Occipital lobe (tissue), 2 donors: ENCODE data around the gene CRMP1. TPM values are rescaled to one million over a fixed set of nuclear protein-coding genes. Genes with fewer than 3 reads are reported as not detected.
"Not testable (repeated sequence)": the region's sequence is repeated elsewhere in the genome, so short reads cannot be mapped to it uniquely, and the experiment has no call there.

Experiments
- DNase-seq: peaks from one replicate; lab custom pipeline; 2025; lab: John Stamatoyannopoulos, UW
- total RNA-seq: library from RNA; depleted of rRNA; stranded (reverse); fragments of >200 nt; gene quantifications from one replicate; pipeline ENCODE4 v1.2.3, GENCODE V29; 2014

CRMP1 gene
- total RNA-seq, 1 donor from 2014 or later, result 555 TPM

DNA sequence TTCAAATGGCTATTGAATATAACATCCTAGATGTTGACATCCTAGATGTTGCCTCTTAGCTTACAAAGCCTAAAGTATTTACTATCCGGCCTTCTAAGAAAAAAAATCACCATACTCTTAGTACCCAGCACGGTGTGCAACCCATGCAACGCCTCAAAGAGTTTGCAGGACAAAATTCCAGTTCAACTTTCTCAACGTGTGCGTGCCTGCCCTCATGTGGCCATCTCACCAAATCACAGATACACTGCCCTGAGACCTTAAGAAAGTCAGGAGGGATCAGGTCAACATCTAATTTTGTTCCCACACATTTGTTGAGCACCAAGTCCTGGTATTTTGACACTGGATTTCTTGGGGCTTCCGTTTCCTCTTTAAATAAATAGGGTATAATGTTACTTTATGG is 68.3 kb downstream of the CRMP1 start:
- DNase-seq, result no peak

DNA sequence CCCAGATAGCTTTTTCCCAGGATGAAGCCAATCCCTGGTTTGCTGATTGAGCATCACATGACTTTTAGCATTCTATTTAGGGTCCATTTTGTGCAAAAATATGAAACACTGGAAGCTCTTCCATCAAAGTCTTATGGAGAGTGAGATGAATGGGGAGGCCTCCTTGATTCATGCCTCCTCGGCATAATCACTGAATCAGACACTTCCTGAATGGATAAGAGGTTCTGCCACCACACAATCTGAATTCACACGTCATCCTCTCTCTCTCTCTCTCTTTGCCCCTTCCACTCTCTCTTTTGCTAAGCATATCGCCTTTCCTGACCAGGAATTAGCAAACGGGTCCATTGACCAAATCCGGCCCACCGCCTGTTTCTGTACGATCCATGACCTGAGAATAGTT is 68.7 kb downstream of the CRMP1 start:
- DNase-seq, result no peak

DNA sequence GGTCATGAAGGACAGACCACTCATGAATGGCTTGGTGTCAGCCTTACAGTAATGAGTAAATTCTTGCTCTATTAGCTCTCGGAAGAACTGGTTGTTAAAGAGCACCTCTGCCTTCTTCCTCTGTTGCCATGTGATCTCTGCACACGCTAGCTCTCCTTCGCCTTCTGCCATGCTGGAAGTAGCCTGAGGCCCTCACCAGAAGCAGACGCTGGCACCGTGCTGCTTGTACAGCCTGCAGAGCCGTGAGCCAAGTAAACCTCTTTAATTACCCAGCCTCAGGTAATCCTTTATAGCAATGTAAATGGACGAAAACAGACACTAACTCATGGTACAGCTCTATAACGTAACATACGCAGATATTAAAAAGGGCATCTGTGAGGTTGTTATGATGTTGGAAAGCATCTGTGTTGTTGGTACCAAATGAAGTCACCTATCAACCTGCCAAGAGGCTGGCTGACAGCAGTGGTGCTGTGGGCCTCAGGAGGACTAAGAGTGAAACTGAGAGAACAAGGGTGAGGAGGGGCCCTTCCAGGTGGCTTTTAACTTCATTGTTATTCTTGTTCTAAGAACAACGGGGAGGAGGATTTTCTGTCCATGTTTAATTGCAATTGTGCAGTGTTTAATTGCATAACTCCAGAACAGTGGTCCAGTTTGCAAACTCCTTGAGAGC is 69.2 kb downstream of the CRMP1 start:
- DNase-seq, result no peak

DNA sequence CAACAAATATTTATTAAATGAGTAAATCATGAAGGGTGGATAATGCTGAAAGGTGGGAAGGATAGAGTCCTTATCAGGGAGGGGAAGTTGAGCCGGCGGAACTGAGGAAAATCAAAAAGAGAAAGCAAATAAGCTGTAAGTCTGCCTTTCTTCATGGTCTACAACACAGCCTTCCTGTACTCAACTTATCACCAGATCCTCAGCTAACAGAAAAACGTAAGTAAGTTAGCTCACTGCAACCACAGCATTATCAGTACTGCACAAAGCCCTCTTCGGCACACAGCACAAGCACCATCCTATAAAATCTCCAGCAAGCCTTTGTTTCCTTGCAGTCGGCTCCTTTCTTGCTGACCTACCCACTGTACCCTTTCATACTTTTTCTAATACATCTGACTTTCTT is 70.3 kb downstream of the CRMP1 start:
- DNase-seq, result no peak

DNA sequence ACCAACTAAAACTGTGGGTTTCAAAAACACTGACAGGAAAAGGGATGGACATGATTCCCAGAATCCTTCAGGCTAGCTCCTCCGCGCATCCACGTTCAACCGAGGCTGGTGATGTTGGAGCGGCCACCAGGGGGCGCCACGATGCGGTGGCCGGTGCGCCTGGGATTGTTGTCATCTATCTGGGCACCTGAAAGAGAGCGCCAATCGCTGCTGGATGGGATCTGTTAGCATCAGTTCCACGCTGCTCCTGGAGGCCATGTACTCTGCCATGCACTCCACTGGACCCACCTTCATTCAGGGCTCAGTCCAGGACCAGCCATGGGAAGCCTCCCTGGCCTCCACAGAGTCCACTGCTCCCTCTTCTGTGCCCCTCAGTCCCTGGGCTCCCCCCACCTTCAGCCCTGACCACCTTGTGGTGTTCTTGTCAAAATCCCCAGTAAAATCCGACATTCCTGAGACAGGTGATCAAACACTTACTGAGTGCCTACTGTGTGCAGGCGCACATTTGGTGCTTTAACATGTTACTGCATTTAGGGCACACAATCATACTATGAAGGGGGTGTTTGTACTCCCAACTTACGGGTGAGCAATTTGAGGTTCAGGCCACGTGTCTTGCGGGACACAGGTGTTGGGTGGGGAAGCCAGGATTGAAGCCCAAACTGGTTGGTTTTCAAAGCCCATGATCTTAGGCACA is 71.1 kb downstream of the CRMP1 start:
- peak; percentile 18 for DNase-seq

DNA sequence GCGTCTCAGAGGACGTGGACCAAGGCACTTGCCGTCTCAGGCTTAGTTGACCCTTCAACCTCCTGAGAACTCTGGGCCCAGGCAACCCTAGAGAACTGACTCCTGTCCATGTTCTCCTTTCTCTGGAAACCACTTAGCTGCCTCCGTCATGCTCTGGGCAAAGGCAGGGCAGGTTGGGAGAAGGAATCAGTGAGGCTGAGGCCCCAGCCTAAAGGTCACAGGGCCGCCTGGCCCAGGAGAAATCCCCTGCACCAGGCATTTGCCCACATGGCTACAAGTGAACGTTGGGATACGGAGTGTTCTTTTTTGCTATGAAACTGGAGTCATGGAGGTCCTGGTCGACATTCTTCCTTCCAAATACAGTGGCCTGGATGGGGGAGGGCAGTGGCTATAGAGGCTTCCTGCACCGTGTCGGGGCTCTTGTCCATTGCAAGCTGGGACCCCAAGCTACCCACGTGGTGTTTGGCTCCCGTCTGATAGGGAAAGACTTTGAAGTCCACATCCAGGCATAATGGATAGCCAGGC is 76.0 kb downstream of the CRMP1 start:
- no peak for DNase-seq

DNA sequence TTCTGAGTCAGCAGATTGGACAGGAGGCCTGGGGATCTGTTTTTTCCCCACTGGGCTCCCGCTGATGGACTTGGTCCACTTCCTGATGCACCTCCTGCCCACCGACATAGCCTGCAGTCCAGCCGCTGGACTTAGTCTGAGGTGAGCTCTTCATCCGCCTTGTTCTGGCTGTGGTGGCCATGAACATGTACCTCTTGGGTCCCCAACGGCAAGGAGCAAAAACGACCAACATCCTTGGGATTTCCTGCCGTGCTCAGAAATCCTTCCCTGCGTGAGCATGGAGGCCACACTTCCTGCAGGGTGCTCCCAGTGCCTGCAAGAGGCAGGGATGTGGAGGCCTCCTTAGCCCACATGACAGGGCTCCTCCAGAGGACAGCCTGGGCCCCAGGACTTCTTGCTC is 76.8 kb downstream of the CRMP1 start:
- no peak for DNase-seq

DNA sequence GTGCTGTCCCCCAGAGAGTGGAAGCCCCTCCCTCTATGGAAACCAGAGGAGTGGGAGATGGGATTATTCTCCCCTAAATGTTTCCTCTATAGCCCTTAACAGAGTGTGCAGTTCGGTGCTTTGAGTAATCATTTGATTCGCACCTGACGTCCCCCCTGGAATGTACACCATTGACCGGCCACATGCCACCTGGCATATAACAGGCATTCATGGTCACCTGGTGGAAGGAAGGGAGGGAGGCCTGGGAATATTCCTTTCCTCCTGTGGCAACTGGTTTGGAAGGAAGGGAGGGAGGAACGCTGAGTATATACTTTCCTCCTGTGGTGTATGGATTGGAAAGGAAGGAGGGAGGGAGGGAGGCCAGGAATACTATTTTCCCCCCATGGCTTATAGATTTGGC is 77.2 kb downstream of the CRMP1 start:
- DNase-seq, result no peak

DNA sequence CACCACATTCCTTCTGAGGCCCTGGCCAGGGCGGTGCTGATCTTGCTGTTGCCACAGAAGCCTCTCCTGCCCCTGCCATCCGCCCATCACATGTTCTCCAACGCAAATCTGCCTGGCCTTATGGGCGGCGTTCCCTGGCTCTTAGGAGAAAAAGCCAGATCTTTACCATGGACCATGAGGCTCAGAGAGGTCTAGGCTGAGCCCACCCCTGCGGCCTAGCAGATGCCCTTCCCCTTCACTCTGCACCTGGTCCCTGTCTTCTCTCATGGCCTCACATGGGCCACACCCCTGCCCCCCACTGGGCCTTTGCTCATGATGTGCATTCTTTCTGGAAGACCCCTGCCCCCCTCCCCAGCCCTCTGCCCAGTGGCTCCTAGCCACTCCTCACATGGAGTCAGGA is 78.5 kb downstream of the CRMP1 start:
- DNase-seq, result no peak

DNA sequence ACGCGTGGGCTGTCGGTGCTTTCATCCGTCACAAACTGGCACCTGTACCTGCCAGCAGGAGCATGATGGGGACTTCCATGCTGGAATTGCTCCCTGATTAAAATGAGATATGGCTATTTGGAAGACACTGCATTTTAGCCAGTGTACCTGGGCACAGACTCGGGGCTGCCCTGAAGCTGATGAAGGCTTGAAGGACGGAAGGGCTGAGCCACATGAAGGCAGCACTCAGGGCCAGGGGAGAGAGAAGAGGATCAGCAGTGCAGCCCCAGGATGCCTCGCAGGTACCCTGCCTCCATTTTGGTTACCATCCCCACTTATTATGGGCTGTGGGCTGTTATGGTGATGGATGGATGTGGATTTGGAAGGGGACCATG is 79.0 kb downstream of the CRMP1 start:
- DNase-seq, result no peak

DNA sequence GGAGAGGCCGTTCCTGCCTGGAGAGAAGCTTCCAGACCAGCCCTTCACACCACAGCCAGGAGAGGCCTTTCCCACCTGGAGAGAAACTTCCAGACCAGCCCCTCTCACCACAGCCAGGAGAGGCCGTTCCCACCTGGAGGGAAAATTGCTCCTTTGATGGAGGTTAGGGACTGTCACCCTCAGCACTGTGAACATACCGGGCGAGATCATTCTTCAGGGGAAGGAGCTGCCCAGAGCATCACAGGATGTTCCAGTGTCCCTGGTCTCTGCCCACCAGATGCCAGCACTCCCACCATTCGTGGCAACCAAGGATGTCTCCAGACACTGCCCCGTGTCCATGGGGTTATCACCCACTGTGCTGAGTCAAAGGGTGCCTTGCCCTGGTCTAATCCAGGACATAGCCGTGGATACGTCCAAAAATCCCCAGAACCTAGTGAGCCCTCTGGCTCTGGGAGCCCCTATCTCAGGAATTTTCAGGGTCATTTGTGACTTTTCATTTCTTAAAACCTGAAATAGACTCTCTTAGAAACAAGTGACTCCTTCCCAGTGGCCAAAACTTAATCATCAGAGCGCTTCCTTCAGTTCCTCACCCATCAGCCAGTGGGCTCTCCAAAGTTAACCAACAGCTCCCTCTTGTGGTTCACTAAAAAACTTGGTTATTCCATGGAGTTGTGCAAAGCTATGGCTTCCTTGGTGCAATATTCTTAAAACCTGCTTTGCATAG is 80.2 kb downstream of the CRMP1 start:
- DNase-seq, result no peak

DNA sequence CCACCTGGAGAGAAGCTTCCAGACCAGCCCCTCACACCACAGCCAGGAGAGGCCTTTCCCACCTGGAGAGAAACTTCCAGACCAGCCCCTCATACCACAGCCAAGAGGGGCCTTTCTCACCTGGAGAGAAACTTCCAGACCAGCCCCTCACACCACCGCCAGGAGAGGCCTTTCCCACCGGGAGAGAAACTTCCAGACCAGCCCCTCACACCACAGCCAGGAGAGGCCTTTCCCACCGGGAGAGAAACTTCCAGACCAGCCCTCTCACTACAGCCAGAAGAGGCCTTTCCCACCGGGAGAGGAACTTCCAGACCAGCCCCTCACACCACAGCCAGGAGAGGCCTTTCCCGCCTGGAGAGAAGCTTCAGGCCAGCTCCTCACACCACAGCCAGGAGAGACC is 80.8 kb downstream of the CRMP1 start:
- DNase-seq, result not testable (repeated sequence)

DNA sequence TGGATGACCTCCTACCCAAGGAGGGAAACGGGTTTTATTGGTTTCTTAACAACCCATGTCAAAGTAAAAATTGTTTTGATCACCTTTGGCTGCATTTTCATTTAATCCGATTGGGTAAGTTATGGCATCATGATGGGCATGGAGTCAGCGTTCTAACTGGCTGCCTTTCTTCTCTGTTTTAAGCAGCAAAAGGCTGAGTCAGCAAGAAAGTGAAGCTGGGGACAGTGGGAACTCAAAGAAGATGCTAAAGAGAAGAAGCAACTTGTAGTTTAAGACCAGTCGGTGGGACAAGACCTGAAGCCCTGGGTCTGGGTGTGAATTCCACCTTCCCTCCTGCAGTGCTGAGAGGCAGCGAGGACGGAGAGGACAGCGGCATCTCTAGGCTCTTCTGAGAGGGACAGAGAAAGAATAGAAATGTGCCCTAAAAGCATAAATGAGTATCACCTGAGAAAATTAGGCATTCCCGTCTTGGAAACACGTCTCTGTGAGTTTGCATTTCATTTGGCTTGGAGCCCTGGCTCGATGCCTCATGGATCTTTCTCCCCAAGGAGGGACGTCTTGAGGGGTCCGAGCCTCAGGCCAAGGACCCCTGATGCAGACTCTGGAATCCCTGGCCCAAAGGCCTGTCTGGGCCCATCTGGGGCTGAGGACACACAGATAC is 82.0 kb downstream of the CRMP1 start:
- DNase-seq, result no peak

DNA sequence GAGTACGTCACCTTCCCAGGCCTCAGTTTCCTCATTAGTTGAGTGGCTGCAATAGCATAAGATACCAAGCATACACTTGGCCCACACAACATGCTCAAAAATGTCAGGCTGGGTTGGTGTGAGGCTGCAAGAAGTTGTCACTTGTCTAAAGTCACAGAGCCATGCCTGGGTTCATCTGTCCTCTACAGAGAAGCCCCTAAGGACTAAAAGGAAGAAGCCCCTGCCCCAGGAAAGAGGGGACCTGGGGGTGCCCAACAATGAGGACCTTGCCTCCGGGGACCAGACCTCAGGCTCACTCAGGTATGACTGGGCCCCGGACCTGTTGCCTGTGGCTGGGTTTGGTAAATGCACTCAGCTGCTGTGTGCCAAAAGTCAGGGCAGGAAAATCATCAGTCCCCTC is 82.7 kb downstream of the CRMP1 start:
- no peak for DNase-seq

DNA sequence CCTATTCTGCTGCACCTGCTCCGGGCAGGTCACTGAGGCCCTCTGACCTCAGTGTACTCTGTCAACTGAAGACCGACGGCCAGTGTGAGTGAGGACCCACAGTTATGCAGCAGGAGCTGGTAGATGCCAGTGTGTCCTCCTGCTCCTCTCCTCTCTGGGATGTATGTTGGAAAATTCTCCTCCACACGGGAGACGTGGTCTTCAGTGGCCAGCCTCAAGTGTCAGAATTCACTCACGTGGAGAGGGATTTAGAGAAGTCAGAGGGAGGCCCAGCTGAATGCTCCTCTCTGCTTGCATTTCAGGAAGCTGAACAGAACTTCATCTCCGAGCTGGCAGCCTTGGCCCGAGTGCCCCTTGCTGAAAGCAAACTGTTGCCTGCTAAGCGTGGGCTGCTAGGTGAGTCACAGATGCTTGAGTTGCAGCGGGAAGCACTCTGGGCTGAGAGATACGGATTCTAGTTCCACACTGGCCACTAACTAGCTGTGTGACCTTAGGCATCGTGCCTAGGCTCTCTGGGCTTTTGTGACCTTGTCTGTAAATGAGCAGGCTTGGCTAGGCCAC is 83.6 kb downstream of the CRMP1 start:
- DNase-seq, result no peak

DNA sequence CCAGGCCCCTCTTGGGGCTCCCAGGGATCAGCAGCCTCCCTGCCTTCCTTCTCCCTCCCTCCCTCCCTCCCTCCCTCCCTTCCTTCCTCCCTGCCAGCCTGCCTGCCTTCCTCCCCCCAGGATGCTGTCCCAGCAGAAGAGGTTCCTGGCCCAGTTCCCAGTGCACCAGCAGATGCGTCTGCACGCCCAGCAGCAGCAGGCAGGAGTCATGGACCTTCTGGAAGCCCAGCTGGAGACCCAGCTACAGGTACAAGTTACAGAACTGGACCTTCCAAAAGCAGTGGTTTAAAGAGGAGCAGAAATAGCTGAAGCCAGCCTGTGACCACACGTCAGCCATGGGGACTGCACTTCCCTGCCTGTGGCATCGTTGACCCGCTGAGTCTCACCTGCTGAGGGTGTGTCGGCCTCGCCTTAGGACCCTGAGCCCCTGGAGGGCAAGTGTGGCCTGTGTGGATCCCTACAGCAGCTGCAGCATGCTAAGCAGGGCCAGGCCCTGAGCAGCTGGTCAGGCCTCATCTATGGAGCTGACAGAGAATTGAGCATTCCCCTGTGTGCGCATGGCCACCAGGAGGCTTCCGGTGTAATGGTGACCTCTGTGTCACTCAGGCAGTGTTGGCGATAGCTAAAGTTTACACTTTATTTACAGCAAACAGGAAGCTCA is 84.7 kb downstream of the CRMP1 start:
- no peak for DNase-seq

DNA sequence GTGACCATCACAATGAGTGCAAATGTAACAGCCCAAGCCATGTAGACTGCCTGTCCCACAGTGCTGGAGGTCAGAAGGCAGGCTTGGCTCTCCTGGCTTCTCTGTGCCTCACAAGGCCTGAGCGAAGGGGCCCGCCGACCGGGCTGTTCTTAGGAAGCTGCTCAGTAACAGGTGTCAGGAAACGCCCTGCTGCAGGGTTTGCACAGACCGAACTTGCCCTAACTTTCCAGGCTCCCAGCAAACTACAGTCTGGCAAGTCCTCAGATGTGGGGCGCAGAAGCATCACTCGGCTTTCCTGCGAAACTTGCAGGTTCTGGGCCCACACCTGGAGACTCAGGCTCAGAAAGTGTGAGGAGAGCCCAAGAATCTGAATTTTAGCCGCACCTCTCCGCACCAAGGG is 87.6 kb downstream of the CRMP1 start:
- DNase-seq, result no peak

DNA sequence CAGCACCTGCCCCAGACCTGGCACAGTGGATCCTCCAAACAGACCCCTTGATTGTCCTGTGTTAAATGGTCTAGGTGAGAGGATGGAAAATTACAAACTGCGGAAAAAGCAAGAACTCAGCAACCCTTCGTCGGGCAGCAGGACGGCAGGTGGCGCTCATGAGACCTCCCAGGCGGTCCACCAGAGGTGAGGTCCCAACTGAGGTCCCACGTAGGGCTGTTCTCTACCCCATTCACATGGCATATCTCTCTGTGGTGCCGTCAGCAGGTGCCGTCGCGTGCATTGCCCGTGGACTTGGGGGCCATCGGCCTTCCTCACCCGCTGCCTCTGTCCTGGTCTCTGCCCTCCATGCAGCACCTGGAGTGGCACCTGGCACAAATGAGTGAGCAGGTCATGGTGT is 88.2 kb downstream of the CRMP1 start:
- no peak for DNase-seq

DNA sequence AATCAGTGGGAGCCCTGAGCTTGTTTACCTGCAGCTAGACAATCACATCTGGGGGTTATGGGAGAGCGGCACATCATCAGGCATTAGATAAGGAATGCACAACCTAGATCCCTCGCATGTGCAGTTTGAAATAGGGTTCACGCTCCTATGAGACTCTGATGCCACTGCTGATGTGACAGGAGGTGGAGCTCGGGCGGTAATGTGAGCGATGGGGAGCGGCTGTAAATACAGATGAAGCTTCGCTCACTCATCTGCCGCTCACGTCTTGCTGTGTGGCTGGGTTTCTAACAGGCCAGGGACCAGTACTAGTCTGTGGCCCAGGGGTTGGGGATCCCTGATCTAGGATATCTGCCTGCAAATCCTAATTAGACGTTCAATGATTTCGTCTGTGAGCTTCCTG is 90.3 kb downstream of the CRMP1 start:
- DNase-seq, result no peak

DNA sequence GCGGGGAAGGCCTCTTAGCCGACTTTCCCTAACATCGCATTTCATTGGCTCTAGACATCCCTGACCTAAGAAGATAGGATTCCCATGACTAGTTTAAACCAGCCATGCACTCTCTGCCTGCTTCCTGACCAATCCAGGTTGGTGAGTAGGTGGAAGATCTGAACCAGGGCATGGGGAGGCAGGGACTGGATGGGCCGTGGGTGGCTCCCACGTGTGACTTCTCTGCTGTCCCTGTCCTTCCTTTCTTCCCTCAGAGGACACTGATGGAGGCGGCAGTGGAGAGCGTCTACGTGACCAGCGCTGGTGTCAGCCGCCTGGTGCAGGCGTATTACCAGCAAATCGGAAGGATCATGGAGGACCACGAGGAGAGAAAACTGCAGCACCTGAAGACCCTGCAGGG is 91.2 kb downstream of the CRMP1 start:
- no peak for DNase-seq

DNA sequence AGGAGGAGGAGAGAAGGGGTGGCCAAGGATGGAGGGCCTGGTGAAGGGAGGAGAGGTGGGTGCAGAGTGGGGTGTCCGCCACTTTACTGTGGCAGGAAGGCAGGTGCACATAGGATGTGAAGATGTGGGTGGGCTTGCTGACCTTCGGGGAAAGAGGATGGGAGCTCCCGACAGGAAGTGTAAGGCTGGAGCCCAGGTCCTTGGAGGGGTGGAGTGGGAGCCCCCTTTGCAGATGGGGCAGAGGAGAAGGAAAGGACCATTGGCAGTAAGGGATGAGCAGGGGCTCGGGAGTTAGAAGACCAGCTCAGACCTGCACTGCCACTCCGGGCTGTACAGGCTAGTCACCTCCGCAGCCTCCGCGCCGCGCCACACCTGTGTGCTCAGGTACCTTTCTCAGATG is 92.4 kb downstream of the CRMP1 start:
- DNase-seq, result no peak
